Endothelial cell of umbilical vein (primary cell): ENCODE data around the gene PLD4. TPM values are rescaled to one million over a fixed set of nuclear protein-coding genes. Genes with fewer than 3 reads are reported as not detected.

Experiments used
- BruUV-seq: library from RNA; stranded (reverse); fragments of 400-500 nt; replicated peaks from 2 replicates; lab custom pipeline; 2021; lab: Mats Ljungman, UMichigan
- CTCF ChIA-PET: fragments of 300-600, 350-600 bp; sonication (Branson Sonifier 250); formaldehyde crosslinking; loops from one replicate; lab custom pipeline; 2021; ENCODE audit warnings: antibody characterized with exemption, inconsistent platforms; lab: Charles Lee
- POLR2A ChIA-PET: fragments of 300-600, 350-600 bp; sonication (Branson Sonifier 250); formaldehyde crosslinking; loops from one replicate; lab custom pipeline; 2021; ENCODE audit warnings: antibody characterized with exemption, inconsistent platforms; lab: Charles Lee
- DNase-seq: peaks from one replicate; pipeline ENCODE4 v3.0.0-alpha.2; 2011; ENCODE audit warnings: low read depth, low spot score
- FAIRE-seq: peaks from 2 replicates; lab custom pipeline; 2011; peaks lifted over from hg19 to GRCh38; lab: Jason Lieb, UNC
- H2AFZ ChIP-seq: 2 replicates; pipeline ENCODE4 v1.6.0; 2012; ENCODE audit warnings: low read depth, low read length, control low read depth, inconsistent platforms
- H3K27ac ChIP-seq: 2 replicates; pipeline ENCODE4 v1.5.1; 2011; ENCODE audit warnings: low read depth, mild to moderate bottlenecking, control low read depth, low read length, moderate library complexity; ENCODE audit not compliant: insufficient read depth
- H3K27me3 ChIP-seq, 2 experiments: 2 replicates each; pipeline versions ENCODE4 v1.6.0 to v1.6.1; 2011; ENCODE audit warnings: low read length in 2 of 2, mixed read lengths in 1 of 2; ENCODE audit not compliant: control insufficient read depth in 2 of 2, insufficient read depth in 2 of 2
- H3K36me3 ChIP-seq, 2 experiments: 2 replicates in 1 of 2; 3 replicates in 1 of 2; pipeline ENCODE4 v1.5.1; 2011; ENCODE audit warnings: low read length in 2 of 2, mild to moderate bottlenecking in 1 of 2, moderate library complexity in 1 of 2; ENCODE audit not compliant: control insufficient read depth in 2 of 2, insufficient read depth in 2 of 2; ENCODE audit errors: extremely low read depth in 1 of 2
- H3K4me1 ChIP-seq: 3 replicates; pipeline ENCODE4 v1.5.1; 2011; ENCODE audit warnings: mild to moderate bottlenecking, low read length; ENCODE audit not compliant: control insufficient read depth, insufficient read depth; ENCODE audit errors: extremely low read depth
- H3K4me2 ChIP-seq: 2 replicates; pipeline ENCODE4 v1.6.1; 2011; ENCODE audit warnings: low read length, control low read depth, mixed read lengths; ENCODE audit not compliant: insufficient read depth
- H3K4me3 ChIP-seq, 3 experiments: fragments of 200-600 bp in 1 of 3; sonication (generic), shearing (Covaris generic) in 1 of 3; replicated peaks in 1 of 3; 2 replicates each; pipeline ENCODE4 v1.5.1; 2011 to 2016; ENCODE audit warnings: control low read depth in 3 of 3, low read length in 3 of 3, mild to moderate bottlenecking in 2 of 3, inconsistent platforms in 1 of 3, low read depth in 1 of 3, moderate library complexity in 1 of 3; ENCODE audit not compliant: insufficient read depth in 1 of 3
- H3K79me2 ChIP-seq: 2 replicates; pipeline ENCODE4 v1.6.0; 2012; ENCODE audit warnings: low read length, inconsistent platforms; ENCODE audit not compliant: control insufficient read depth, insufficient read depth
- H3K9ac ChIP-seq: replicated peaks from 2 replicates; pipeline ENCODE3; 2011; ENCODE audit warnings: low read length, control low read depth; ENCODE audit not compliant: insufficient read depth; ENCODE audit errors: extremely low read depth
- H3K9me1 ChIP-seq: replicated peaks from 3 replicates; pipeline ENCODE4 v1.6.0; 2011; ENCODE audit warnings: mild to moderate bottlenecking, low read length; ENCODE audit not compliant: control insufficient read depth, insufficient read depth; ENCODE audit errors: extremely low read depth
- H3K9me3 ChIP-seq: replicated peaks from 2 replicates; pipeline ENCODE4 v1.5.1; 2012; ENCODE audit warnings: low read length, inconsistent platforms; ENCODE audit not compliant: control insufficient read depth, insufficient read depth
- H4K20me1 ChIP-seq: replicated peaks from 2 replicates; pipeline ENCODE3; 2011; ENCODE audit warnings: mild to moderate bottlenecking, low read length; ENCODE audit not compliant: control insufficient read depth, insufficient read depth; ENCODE audit errors: extremely low read depth
- EZH2 ChIP-seq: IDR thresholded peaks from 2 replicates; pipeline ENCODE4 v1.6.1; 2012; ENCODE audit warnings: borderline replicate concordance, low read depth, mild to moderate bottlenecking, moderate library complexity, low read length, inconsistent platforms; ENCODE audit not compliant: severe bottlenecking
- FOS ChIP-seq: IDR thresholded peaks from 2 replicates; pipeline ENCODE4 v1.6.1; 2011; ENCODE audit warnings: mild to moderate bottlenecking, low read length, moderate library complexity, borderline replicate concordance; ENCODE audit not compliant: insufficient read depth
- GATA2 ChIP-seq: IDR thresholded peaks from 2 replicates; pipeline ENCODE4 v1.7.0; 2011; ENCODE audit warnings: low read depth, mild to moderate bottlenecking, moderate library complexity, mixed read lengths, low read length; ENCODE audit not compliant: insufficient read length, insufficient read depth
- JUN ChIP-seq: IDR thresholded peaks from 2 replicates; pipeline ENCODE4 v1.6.1; 2011; ENCODE audit warnings: borderline replicate concordance, low read depth; ENCODE audit not compliant: insufficient read length, insufficient read depth
- MYC ChIP-seq: IDR thresholded peaks from one replicate; pipeline ENCODE4 v1.6.1; 2011; ENCODE audit warnings: mild to moderate bottlenecking, low read depth, low read length
- POLR2A ChIP-seq: IDR thresholded peaks from 2 replicates; pipeline ENCODE4 v1.6.1; 2012; ENCODE audit warnings: low read depth, mild to moderate bottlenecking, control low read depth, low read length
- POLR2AphosphoS5 ChIP-seq: IDR thresholded peaks from 2 replicates; pipeline ENCODE4 v1.6.1; 2012; ENCODE audit warnings: low read depth, mild to moderate bottlenecking, control low read depth, low read length, moderate library complexity; ENCODE audit not compliant: insufficient read depth
- dilution Hi-C: fragments of 300-500 bp; cut with MboI; formaldehyde crosslinking; loops from one replicate; pipeline ENCODE4 v1.15.0; 2019; ENCODE audit warnings: low sequenced_read_pairs; ENCODE audit not compliant: extremely low pct_ligation_motif_present
- intact Hi-C: fragments of 100-400 bp; cut with micrococcal nuclease; formaldehyde crosslinking; loops from one replicate; pipeline ENCODE4 v1.10.0; 2022
- polyA plus RNA-seq, 4 experiments: library from polyadenylated mRNA; depleted of rRNA in 3 of 4; stranded (reverse) in 3 of 4; unstranded in 1 of 4; fragments of >200 nt; gene quantifications; 2 replicates each; pipeline versions ENCODE4 v1.2.1 to v1.2.3, GENCODE V29; 2011 to 2012; ENCODE audit warnings: missing spikeins in 1 of 4
- total RNA-seq: library from RNA; stranded (reverse); gene quantifications from 2 replicates; pipeline ENCODE4 v1.2.3, GENCODE V29; 2021
- TF ChIP-seq, protein P1 (sequence below), 2 donors: IDR thresholded peaks; 1 replicate in 1 of 2; 2 replicates in 1 of 2; pipeline ENCODE4 v1.5.1; 2011; ENCODE audit warnings: low read length in 2 of 2, mild to moderate bottlenecking in 2 of 2, moderate library complexity in 2 of 2, control low read depth in 1 of 2, inconsistent platforms in 1 of 2, low read depth in 1 of 2; ENCODE audit not compliant: insufficient read depth in 1 of 2; ENCODE audit errors: extremely low read depth in 1 of 2
- TF ChIP-seq, protein P2 (sequence below): IDR thresholded peaks from 2 replicates; pipeline ENCODE4 v1.6.1; 2011; ENCODE audit not compliant: insufficient read depth, insufficient read length

PLD4 gene
- total and polyA plus RNA-seq, 2 donors (not counting 3 experiments of a cell fraction or from before 2014, with no cell fraction given) = 0.01 to 0.11 TPM

DNA sequence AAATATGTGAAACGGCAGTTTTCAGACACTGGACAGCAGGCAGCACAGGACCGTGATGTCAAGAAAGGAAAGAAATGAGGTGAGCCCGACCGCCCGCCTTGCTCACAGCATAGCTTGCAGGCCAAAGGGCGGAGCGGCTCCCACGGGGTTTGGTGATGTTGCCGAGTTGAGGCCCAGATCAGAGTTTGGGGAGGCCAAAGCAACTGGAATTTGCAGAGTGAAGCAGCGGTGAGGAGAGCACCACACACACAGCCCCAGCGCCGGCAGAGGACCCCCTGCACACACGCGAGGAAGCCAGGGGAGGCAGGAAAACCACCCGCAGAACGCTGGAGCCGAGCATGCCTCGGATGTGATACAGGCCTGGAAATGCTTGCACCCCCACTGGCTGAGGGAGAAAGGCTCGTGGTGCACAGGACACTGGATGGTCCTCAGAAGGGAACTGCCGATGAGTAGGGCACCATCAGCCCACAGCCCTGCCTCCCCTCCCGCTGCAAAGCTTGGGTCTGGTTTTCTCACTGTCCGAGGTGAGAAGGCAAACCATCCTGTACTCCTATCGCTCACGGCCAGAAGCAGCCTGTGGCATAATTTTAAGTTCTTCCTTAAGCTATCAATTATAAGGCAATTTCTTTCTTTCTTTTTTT, 25.7 kb upstream of the PLD4 start:
- Histone ChIP-seq H3K36me3 (no peaks in the 10 kb centered on the region), H3K9me1 (no peaks in the 10 kb centered on the region), H3K27me3 (peaks cover 0 to 3% of the 10 kb centered on the region in 2 experiments), H2AFZ (no peak overlapping the region), H3K4me3 (no peak overlapping the region), H3K4me1 (peaks cover 15% of the 10 kb centered on the region), H3K4me2 (no peak overlapping the region), H3K9me3 (no peaks in the 10 kb centered on the region), H4K20me1 (no peaks in the 10 kb centered on the region), H3K9ac (no peak overlapping the region), H3K79me2 (no peaks in the 10 kb centered on the region), H3K27ac (no peak overlapping the region)
- no peak for DNase-seq
- intact Hi-C loops = no loop called here
- POLR2A ChIA-PET = no interaction called here
- FAIRE-seq = no peak
- TF ChIP-seq FOS = no peak
- TF ChIP-seq JUN = no peak
- TF ChIP-seq POLR2A = no peak
- TF ChIP-seq MYC = no peak
- TF ChIP-seq, protein P1, sequence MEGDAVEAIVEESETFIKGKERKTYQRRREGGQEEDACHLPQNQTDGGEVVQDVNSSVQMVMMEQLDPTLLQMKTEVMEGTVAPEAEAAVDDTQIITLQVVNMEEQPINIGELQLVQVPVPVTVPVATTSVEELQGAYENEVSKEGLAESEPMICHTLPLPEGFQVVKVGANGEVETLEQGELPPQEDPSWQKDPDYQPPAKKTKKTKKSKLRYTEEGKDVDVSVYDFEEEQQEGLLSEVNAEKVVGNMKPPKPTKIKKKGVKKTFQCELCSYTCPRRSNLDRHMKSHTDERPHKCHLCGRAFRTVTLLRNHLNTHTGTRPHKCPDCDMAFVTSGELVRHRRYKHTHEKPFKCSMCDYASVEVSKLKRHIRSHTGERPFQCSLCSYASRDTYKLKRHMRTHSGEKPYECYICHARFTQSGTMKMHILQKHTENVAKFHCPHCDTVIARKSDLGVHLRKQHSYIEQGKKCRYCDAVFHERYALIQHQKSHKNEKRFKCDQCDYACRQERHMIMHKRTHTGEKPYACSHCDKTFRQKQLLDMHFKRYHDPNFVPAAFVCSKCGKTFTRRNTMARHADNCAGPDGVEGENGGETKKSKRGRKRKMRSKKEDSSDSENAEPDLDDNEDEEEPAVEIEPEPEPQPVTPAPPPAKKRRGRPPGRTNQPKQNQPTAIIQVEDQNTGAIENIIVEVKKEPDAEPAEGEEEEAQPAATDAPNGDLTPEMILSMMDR (IDR thresholded peaks at IDR 0.05; ENCODE audit: extremely low read depth in 1 of 2, insufficient read depth in 1 of 2, low read depth in 1 of 2, low read length in 2 of 2) = no peak
- no peak for TF ChIP-seq GATA2
- no peak for TF ChIP-seq POLR2AphosphoS5
- TF ChIP-seq, protein P2, sequence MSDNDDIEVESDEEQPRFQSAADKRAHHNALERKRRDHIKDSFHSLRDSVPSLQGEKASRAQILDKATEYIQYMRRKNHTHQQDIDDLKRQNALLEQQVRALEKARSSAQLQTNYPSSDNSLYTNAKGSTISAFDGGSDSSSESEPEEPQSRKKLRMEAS = no peak
- no peak for TF ChIP-seq EZH2
- CTCF ChIA-PET = interaction anchor here (1.1 to 1.8 kb wide), 5 partner anchors 66 to 188 kb away, joined by 3 to 13 read pairs (median 4); no protein-coding TSS in a partner anchor
- BruUV-seq = no TSS peak
- dilution Hi-C loops = no loop called here
